Small intestine (tissue), 7 donors: ENCODE measurements around the gene TCOF1. TPM values are rescaled to one million over a fixed set of nuclear protein-coding genes. Genes with fewer than 3 reads are reported as not detected.

Source experiments
- DNase-seq, 2 donors: peaks; one replicate each; pipeline versions ENCODE4 v3.0.0 to v3.0.0-alpha.2; 2013
- FAIRE-seq: peaks from 2 replicates; lab custom pipeline; 2012; peaks lifted over from hg19 to GRCh38; lab: Jason Lieb, UNC
- H3K27ac ChIP-seq, 3 donors: one replicate each; pipeline ENCODE4 v1.5.1; 2013; ENCODE audit warnings: low read length in 2 of 3, mild to moderate bottlenecking in 2 of 3, control low read depth in 1 of 3, inconsistent platforms in 1 of 3, low read depth in 1 of 3, moderate library complexity in 1 of 3
- H3K27me3 ChIP-seq, 3 donors: one replicate each; pipeline ENCODE4 v1.6.1; 2013; ENCODE audit warnings: low read length in 3 of 3, inconsistent platforms in 1 of 3; ENCODE audit not compliant: control insufficient read depth in 3 of 3, insufficient read depth in 3 of 3
- H3K36me3 ChIP-seq, 3 donors: one replicate each; pipeline ENCODE4 v1.6.1; 2013; ENCODE audit warnings: low read length in 3 of 3, inconsistent platforms in 1 of 3, low read depth in 1 of 3, mild to moderate bottlenecking in 1 of 3, moderate library complexity in 1 of 3; ENCODE audit not compliant: control insufficient read depth in 3 of 3, insufficient read depth in 2 of 3
- H3K4me1 ChIP-seq, 3 donors: one replicate each; pipeline ENCODE4 v1.6.1; 2013; ENCODE audit warnings: low read length in 2 of 3, inconsistent platforms in 1 of 3, low read depth in 1 of 3, mild to moderate bottlenecking in 1 of 3, moderate library complexity in 1 of 3; ENCODE audit not compliant: control insufficient read depth in 3 of 3, insufficient read depth in 2 of 3
- H3K4me3 ChIP-seq, 3 donors: one replicate each; pipeline ENCODE4 v1.5.1; 2013; ENCODE audit warnings: low read length in 3 of 3, control low read depth in 1 of 3, inconsistent platforms in 1 of 3, low read depth in 1 of 3, mild to moderate bottlenecking in 1 of 3, moderate library complexity in 1 of 3
- H3K9me3 ChIP-seq, 2 donors: one replicate each; pipeline ENCODE4 v1.6.1; 2013; ENCODE audit warnings: low read depth in 1 of 2, low read length in 1 of 2; ENCODE audit not compliant: control insufficient read depth in 2 of 2, insufficient read depth in 1 of 2
- WGBS, 3 donors: extraction: QIAGEN DNeasy Blood & Tissue Kit; methylation state at CpG; one replicate each; pipeline ENCODE4 v1.1.7; 2013; 5-methylcytosine and 5-hydroxymethylcytosine counted together
- polyA plus RNA-seq, 4 donors: library from polyadenylated mRNA; stranded (reverse) in 3 of 4; unstranded in 1 of 4; fragments of 200-250 nt in 3 of 4; fragments of 120-200 nt in 1 of 4; gene quantifications; one replicate each; pipeline versions ENCODE4 v1.2.1 to v1.2.3, GENCODE V29; 2013
- donor health status: healthy with polysubstance abuse.
- donor health status: control.
- donor health status: control.
- donor health status: Bipolar disorder and iron deficiency.
- donor health status: healthy.

Gene TCOF1
- polyA plus RNA-seq, 4 donors: 18.3 to 29.7 (median 20.6) TPM

- peaks cover 10 to 93% (median 29%) of the 10 kb centered on the region in 3 donors for H3K36me3 ChIP-seq
- 94 to 97% (median 97%) methylated on average over 5 of the region's 5 CpGs for WGBS, 3 donors
- no peak for FAIRE-seq
- no peaks in the 10 kb centered on the region for H3K4me1 ChIP-seq
- no peak overlapping the region for H3K4me3 ChIP-seq
- no peak overlapping the region for H3K27ac ChIP-seq
- no peak for DNase-seq
- no peaks in the 10 kb centered on the region for H3K9me3 ChIP-seq
- H3K27me3 ChIP-seq: no peaks in the 10 kb centered on the region
These were observed 27.2 kb downstream of the TCOF1 start for GRCh38 chr5:150384701-150385100.

- H3K4me3 ChIP-seq: no peak overlapping the region
- H3K36me3 ChIP-seq: peaks cover 7 to 93% (median 30%) of the 10 kb centered on the region in 3 donors
- no peak overlapping the region for H3K27ac ChIP-seq
- H3K9me3 ChIP-seq: no peaks in the 10 kb centered on the region
- no peaks in the 10 kb centered on the region for H3K4me1 ChIP-seq
- no peak for DNase-seq
- H3K27me3 ChIP-seq: no peaks in the 10 kb centered on the region
- 84 to 90% (median 89%) methylated on average over 15 of the region's 15 CpGs for WGBS, 3 donors
- no peak for FAIRE-seq
These were observed 28.7 kb downstream of the TCOF1 start for GRCh38 chr5:150386024-150386855.

- Histone ChIP-seq H3K27me3 (no peaks in the 10 kb centered on the region), H3K27ac (no peak overlapping the region), H3K4me1 (no peaks in the 10 kb centered on the region), H3K4me3 (no peak overlapping the region), H3K36me3 (peaks cover 16 to 93% (median 23%) of the 10 kb centered on the region in 3 donors), H3K9me3 (no peaks in the 10 kb centered on the region)
- DNase-seq (no peak), FAIRE-seq (no peak)
- 82 to 89% (median 85%) methylated on average over 13 of the region's 13 CpGs for WGBS, 3 donors
These were observed 32.2 kb downstream of the TCOF1 start for GRCh38 chr5:150389531-150390266.

- Histone ChIP-seq H3K9me3 (no peaks in the 10 kb centered on the region), H3K27ac (no peak overlapping the region), H3K4me1 (no peaks in the 10 kb centered on the region), H3K27me3 (no peaks in the 10 kb centered on the region), H3K36me3 (peaks cover 16 to 94% (median 24%) of the 10 kb centered on the region in 3 donors), H3K4me3 (no peak overlapping the region)
- no peak for DNase-seq
- WGBS, 3 donors: 91 to 98% (median 93%) methylated on average over 13 of the region's 13 CpGs
- FAIRE-seq: no peak
These were observed 33.8 kb downstream of the TCOF1 start for GRCh38 chr5:150391064-150391834.

GRCh38 chr5:150391986-150392385, 34.5 kb downstream of the TCOF1 start:
- peaks cover 19 to 94% (median 20%) of the 10 kb centered on the region in 3 donors for H3K36me3 ChIP-seq
- no peak overlapping the region for H3K4me3 ChIP-seq
- no peak overlapping the region for H3K27ac ChIP-seq
- FAIRE-seq (no peak), DNase-seq (no peak)
- H3K27me3 ChIP-seq: no peaks in the 10 kb centered on the region
- H3K4me1 ChIP-seq: no peaks in the 10 kb centered on the region
- no peaks in the 10 kb centered on the region for H3K9me3 ChIP-seq
- 93 to 98% (median 94%) methylated on average over 3 of the region's 3 CpGs for WGBS, 3 donors

- H3K9me3 ChIP-seq: no peaks in the 10 kb centered on the region
- peaks cover 19 to 95% (median 20%) of the 10 kb centered on the region in 3 donors for H3K36me3 ChIP-seq
- DNase-seq (no peak), FAIRE-seq (no peak)
- H3K4me3 ChIP-seq: no peak overlapping the region
- H3K27me3 ChIP-seq: no peaks in the 10 kb centered on the region
- 92 to 95% (median 93%) methylated on average over 6 to 7 of the region's 7 CpGs for WGBS, 3 donors
- H3K27ac ChIP-seq: no peak overlapping the region
- no peaks in the 10 kb centered on the region for H3K4me1 ChIP-seq
These were observed 35.2 kb downstream of the TCOF1 start for GRCh38 chr5:150392680-150393079.

- Histone ChIP-seq H3K4me1 (no peaks in the 10 kb centered on the region), H3K4me3 (no peak overlapping the region), H3K27ac (no peak overlapping the region), H3K36me3 (peaks cover 17 to 95% (median 20%) of the 10 kb centered on the region in 3 donors), H3K9me3 (no peaks in the 10 kb centered on the region), H3K27me3 (no peaks in the 10 kb centered on the region)
- no peak for FAIRE-seq
- 84 to 85% (median 84%) methylated on average over 3 of the region's 3 CpGs for WGBS, 3 donors
- DNase-seq: no peak
These were observed 35.7 kb downstream of the TCOF1 start for GRCh38 chr5:150393096-150393645.

DNA sequence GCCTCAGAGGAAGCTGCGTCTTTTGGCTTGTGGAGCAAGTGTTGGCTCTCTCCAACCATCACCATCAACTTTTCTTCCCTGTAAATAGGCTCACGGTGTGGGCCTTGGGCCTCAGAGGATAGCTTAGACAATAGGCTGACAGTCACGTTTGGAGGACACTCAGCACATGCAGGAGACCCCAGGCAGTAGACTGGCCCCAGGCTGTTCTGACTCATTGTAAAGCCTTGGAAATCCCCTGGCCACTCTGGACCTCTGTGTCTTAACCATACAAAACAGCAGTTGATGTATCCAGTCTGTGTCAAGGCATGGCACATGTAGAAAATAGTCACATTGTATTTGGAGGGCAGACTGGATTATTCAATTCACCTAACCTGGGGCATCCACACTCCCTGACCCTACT, 36.6 kb downstream of the TCOF1 start:
- no peak overlapping the region for H3K4me3 ChIP-seq
- FAIRE-seq: no peak
- H3K27ac ChIP-seq: no peak overlapping the region
- WGBS, 3 donors: 74 to 85% (median 79%) methylated on average over 3 of the region's 3 CpGs
- no peak for DNase-seq
- no peaks in the 10 kb centered on the region for H3K27me3 ChIP-seq
- H3K9me3 ChIP-seq: no peaks in the 10 kb centered on the region
- peaks cover 20 to 97% (median 21%) of the 10 kb centered on the region in 3 donors for H3K36me3 ChIP-seq
- no peaks in the 10 kb centered on the region for H3K4me1 ChIP-seq
